K562 (cell line): Measurements from ENCODE around the gene NUCKS1. TPM values are rescaled to one million over a fixed set of nuclear protein-coding genes. Genes with fewer than 3 reads are reported as not detected.

Source experiments
- CCNT2 ChIP-seq: IDR thresholded peaks from 2 replicates; pipeline ENCODE4 v1.6.1; 2011; ENCODE audit warnings: borderline replicate concordance, low read depth, mild to moderate bottlenecking, moderate library complexity, mixed read lengths, low read length; ENCODE audit not compliant: insufficient read length; ENCODE audit errors: extremely low read depth
- FOXK2 ChIP-seq, 2 experiments: fragments of 450-650 bp; IDR thresholded peaks in 1 of 2; conservative IDR thresholded peaks in 1 of 2; 2 replicates each; pipeline ENCODE4 v1.6.1; 2016; ENCODE audit warnings: low read depth in 2 of 2, mild to moderate bottlenecking in 1 of 2
- HCFC1 ChIP-seq: IDR thresholded peaks from 2 replicates; pipeline ENCODE4 v1.6.1; 2012; ENCODE audit warnings: low read depth, low read length, improper control_type of control experiment
- HDAC2 ChIP-seq: fragments of 450-650 bp; IDR thresholded peaks from 2 replicates; pipeline ENCODE4 v1.6.1; 2016; ENCODE audit warnings: mild to moderate bottlenecking
- HMG20A ChIP-seq: fragments of 450-650 bp; formaldehyde crosslinking; conservative IDR thresholded peaks from 2 replicates; pipeline ENCODE4 v1.4.0; 2020; ENCODE audit warnings: mild to moderate bottlenecking, mixed read lengths
- ILF3 ChIP-seq: fragments of 450-650 bp; IDR thresholded peaks from 2 replicates; pipeline ENCODE4 v1.6.1; 2018; ENCODE audit warnings: antibody characterized with exemption, mild to moderate bottlenecking, moderate library complexity, borderline replicate concordance
- NELFE ChIP-seq: IDR thresholded peaks from 2 replicates; pipeline ENCODE4 v1.6.1; 2011; ENCODE audit warnings: mild to moderate bottlenecking; ENCODE audit not compliant: insufficient read depth, insufficient read length
- NUFIP1 ChIP-seq: fragments of 450-650 bp; IDR thresholded peaks from 2 replicates; pipeline ENCODE4 v1.6.1; 2018; ENCODE audit not compliant: partially characterized antibody
- POU5F1 ChIP-seq: fragments of 150-350 bp; IDR thresholded peaks from 2 replicates; pipeline ENCODE4 v1.6.1; 2014; ENCODE audit warnings: borderline replicate concordance, low read length, low read depth, mild to moderate bottlenecking; ENCODE audit not compliant: partially characterized antibody
- RAD51 ChIP-seq: fragments of 450-650 bp; IDR thresholded peaks from 2 replicates; pipeline ENCODE4 v1.7.1; 2016; ENCODE audit warnings: low read depth, mild to moderate bottlenecking, borderline replicate concordance
- RCOR1 ChIP-seq, 2 experiments: IDR thresholded peaks; 2 replicates each; pipeline ENCODE4 v1.6.1; 2012; ENCODE audit warnings: low read depth in 2 of 2, low read length in 2 of 2, borderline replicate concordance in 1 of 2, improper control_type of control experiment in 1 of 2
- ZBTB2 ChIP-seq: fragments of 450-650 bp; IDR thresholded peaks from 2 replicates; pipeline ENCODE4 v1.6.1; 2016; ENCODE audit warnings: antibody characterized with exemption
- ZFP36 ChIP-seq: fragments of 150-350 bp; IDR thresholded peaks from 2 replicates; pipeline ENCODE4 v1.6.1; 2018; ENCODE audit warnings: low read length, low read depth; ENCODE audit not compliant: partially characterized antibody
- ZKSCAN8 ChIP-seq: fragments of 200-800 bp; sonication (Bioruptor generic); IDR thresholded peaks from 2 replicates; pipeline ENCODE4 v1.6.1; 2016; ENCODE audit warnings: missing genetic modification characterization, missing compliant biosample characterization
- ZNF263 ChIP-seq: sonication (generic); formaldehyde crosslinking; IDR thresholded peaks from 2 replicates; pipeline ENCODE4 v1.8.0; 2022; ENCODE audit warnings: mild to moderate bottlenecking, missing genetic modification reagents, borderline replicate concordance
- ZNF408 ChIP-seq: fragments of 250-450 bp; sonication (Bioruptor Pico); IDR thresholded peaks from 2 replicates; pipeline ENCODE4 v1.4.0; 2020; ENCODE audit warnings: low read depth, mild to moderate bottlenecking, moderate library complexity
- ZNF644 ChIP-seq: fragments of 200-800 bp; sonication (Bioruptor generic); IDR thresholded peaks from 2 replicates; pipeline ENCODE4 v1.6.1; 2016; ENCODE audit warnings: low read depth, missing genetic modification characterization, missing compliant biosample characterization
- ZSCAN29 ChIP-seq: fragments of 450-650 bp; IDR thresholded peaks from 2 replicates; pipeline ENCODE4 v1.6.1; 2017
- polyA plus RNA-seq, 8 experiments: library from polyadenylated mRNA; depleted of rRNA in 4 of 8; stranded (reverse) in 5 of 8; unstranded in 3 of 8; fragments of >200 nt; fragmentation: Nextera tagmentation in 2 of 8; fragmentation: Illumina TruSeq in 1 of 8; extraction: Ambion mirVana in 2 of 8; extraction: Trizol in 1 of 8; gene quantifications; 2 replicates each; pipeline versions ENCODE4 v1.2.1 to v1.2.3, GENCODE V29; 2011 to 2014; ENCODE audit warnings: inconsistent platforms in 1 of 8, missing spikeins in 1 of 8
- total RNA-seq, 7 experiments: library from RNA; depleted of rRNA in 6 of 7; stranded (reverse); fragments of >200 nt in 6 of 7; fragmentation: Illumina TruSeq in 2 of 7; extraction: Trizol in 2 of 7; gene quantifications; 2 replicates each; pipeline versions ENCODE4 v1.2.1 to v1.2.3, GENCODE V29; 2011 to 2021; ENCODE audit warnings: low replicate concordance in 1 of 7
- TF ChIP-seq, protein P1 (sequence below): sonication (generic); formaldehyde crosslinking; IDR thresholded peaks from 2 replicates; pipeline ENCODE4 v1.8.0; 2022; ENCODE audit warnings: mild to moderate bottlenecking, missing genetic modification reagents
- TF ChIP-seq, protein P2 (sequence below): sonication (generic); formaldehyde crosslinking; IDR thresholded peaks from 2 replicates; pipeline ENCODE4 v1.8.1; 2022; ENCODE audit warnings: missing genetic modification reagents

Gene NUCKS1
- total and polyA plus RNA-seq, 9 of the 15 experiments (the other 6 are each of a cell fraction or from before 2014, with no cell fraction given) = 66.7 to 244 (median 149) TPM

- TF ChIP-seq, protein P1, sequence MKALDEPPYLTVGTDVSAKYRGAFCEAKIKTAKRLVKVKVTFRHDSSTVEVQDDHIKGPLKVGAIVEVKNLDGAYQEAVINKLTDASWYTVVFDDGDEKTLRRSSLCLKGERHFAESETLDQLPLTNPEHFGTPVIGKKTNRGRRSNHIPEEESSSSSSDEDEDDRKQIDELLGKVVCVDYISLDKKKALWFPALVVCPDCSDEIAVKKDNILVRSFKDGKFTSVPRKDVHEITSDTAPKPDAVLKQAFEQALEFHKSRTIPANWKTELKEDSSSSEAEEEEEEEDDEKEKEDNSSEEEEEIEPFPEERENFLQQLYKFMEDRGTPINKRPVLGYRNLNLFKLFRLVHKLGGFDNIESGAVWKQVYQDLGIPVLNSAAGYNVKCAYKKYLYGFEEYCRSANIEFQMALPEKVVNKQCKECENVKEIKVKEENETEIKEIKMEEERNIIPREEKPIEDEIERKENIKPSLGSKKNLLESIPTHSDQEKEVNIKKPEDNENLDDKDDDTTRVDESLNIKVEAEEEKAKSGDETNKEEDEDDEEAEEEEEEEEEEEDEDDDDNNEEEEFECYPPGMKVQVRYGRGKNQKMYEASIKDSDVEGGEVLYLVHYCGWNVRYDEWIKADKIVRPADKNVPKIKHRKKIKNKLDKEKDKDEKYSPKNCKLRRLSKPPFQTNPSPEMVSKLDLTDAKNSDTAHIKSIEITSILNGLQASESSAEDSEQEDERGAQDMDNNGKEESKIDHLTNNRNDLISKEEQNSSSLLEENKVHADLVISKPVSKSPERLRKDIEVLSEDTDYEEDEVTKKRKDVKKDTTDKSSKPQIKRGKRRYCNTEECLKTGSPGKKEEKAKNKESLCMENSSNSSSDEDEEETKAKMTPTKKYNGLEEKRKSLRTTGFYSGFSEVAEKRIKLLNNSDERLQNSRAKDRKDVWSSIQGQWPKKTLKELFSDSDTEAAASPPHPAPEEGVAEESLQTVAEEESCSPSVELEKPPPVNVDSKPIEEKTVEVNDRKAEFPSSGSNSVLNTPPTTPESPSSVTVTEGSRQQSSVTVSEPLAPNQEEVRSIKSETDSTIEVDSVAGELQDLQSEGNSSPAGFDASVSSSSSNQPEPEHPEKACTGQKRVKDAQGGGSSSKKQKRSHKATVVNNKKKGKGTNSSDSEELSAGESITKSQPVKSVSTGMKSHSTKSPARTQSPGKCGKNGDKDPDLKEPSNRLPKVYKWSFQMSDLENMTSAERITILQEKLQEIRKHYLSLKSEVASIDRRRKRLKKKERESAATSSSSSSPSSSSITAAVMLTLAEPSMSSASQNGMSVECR (CRISPR knock-in tag) = peak; percentile 77
- TF ChIP-seq, protein P2, sequence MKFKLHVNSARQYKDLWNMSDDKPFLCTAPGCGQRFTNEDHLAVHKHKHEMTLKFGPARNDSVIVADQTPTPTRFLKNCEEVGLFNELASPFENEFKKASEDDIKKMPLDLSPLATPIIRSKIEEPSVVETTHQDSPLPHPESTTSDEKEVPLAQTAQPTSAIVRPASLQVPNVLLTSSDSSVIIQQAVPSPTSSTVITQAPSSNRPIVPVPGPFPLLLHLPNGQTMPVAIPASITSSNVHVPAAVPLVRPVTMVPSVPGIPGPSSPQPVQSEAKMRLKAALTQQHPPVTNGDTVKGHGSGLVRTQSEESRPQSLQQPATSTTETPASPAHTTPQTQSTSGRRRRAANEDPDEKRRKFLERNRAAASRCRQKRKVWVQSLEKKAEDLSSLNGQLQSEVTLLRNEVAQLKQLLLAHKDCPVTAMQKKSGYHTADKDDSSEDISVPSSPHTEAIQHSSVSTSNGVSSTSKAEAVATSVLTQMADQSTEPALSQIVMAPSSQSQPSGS = no peak
- TF ChIP-seq HMG20A (0 out of 2 replicates have a peak, but pooled peaks have one; percentile 69), ZNF263 (0 out of 2 replicates have a peak, but pooled peaks have one; percentile 48), POU5F1 (no peak), NUFIP1 (no peak), ILF3 (peak; percentile 81; the same call in 1 of the 2 replicates), ZFP36 (peak; percentile 2), NELFE (no peak), ZBTB2 (0 out of 2 replicates have a peak, but pooled peaks have one; percentile 9), HCFC1 (no peak), RCOR1 (IDR thresholded peaks at IDR 0.05; ENCODE audit: borderline replicate concordance in 1 of 2, low read depth in 2 of 2, low read length in 2 of 2) (peak in 1 of 2 experiments; percentile 43; a peak in 2 of 4 replicates), ZKSCAN8 (CRISPR knock-in tag) (no peak), RAD51 (no peak), ZNF408 (CRISPR knock-in tag) (no peak), CCNT2 (peak; percentile 96), FOXK2 (conservative IDR thresholded peaks at IDR 0.05 in 1 of 2, IDR thresholded peaks at IDR 0.05 in 1 of 2; ENCODE audit: low read depth in 2 of 2) (no peak), HDAC2 (no peak), ZSCAN29 (no peak), ZNF644 (tag) (no peak; the same call in 1 of the 2 replicates)
Measured at GRCh38 chr1:205749234-205750137, 496 bp downstream of the NUCKS1 start (continued).
